Prostate gland (tissue), 2 donors: ENCODE data around the gene CBR3. TPM values are rescaled to one million over a fixed set of nuclear protein-coding genes. Genes with fewer than 3 reads are reported as not detected.

Experiments used
- DNase-seq: peaks from one replicate; pipeline ENCODE4 v3.0.0-alpha.2; 2019; ENCODE audit warnings: low spot score
- H3K27ac ChIP-seq, 2 donors: fragments of 200-600 bp; sonication (generic); 2 replicates each; pipeline ENCODE4 v1.5.1; 2017 to 2019
- H3K27me3 ChIP-seq: fragments of 200-600 bp; sonication (generic); replicated peaks from 2 replicates; pipeline ENCODE4 v1.5.1; 2019; ENCODE audit not compliant: insufficient read depth
- H3K36me3 ChIP-seq, 2 donors: fragments of 200-600 bp; sonication (generic); 1 replicate in 1 of 2; 2 replicates in 1 of 2; pipeline versions ENCODE4 v1.5.1 to v1.8.1; 2017 to 2019
- H3K4me1 ChIP-seq: fragments of 200-600 bp; sonication (generic); replicated peaks from 2 replicates; pipeline ENCODE4 v1.5.1; 2019
- H3K4me3 ChIP-seq, 2 donors: fragments of 200-600 bp; sonication (generic); 2 replicates each; pipeline ENCODE4 v1.5.1; 2017 to 2019
- H3K9me3 ChIP-seq: fragments of 200-600 bp; sonication (generic); 2 replicates; pipeline ENCODE4 v1.5.1; 2017
- POLR2A ChIP-seq: fragments of 450-650 bp; IDR thresholded peaks from one replicate; pipeline ENCODE4 v1.6.1; 2016; ENCODE audit warnings: antibody characterized with exemption, mild to moderate bottlenecking
- POLR2AphosphoS5 ChIP-seq: sonication (generic); formaldehyde crosslinking; IDR thresholded peaks from one replicate; pipeline ENCODE4 v1.6.1; 2017; ENCODE audit warnings: antibody characterized with exemption
- WGBS: methylation state at CpG from one replicate; pipeline ENCODE4 v1.1.5; 2018; 5-methylcytosine and 5-hydroxymethylcytosine counted together
- intact Hi-C: fragments of 100-400 bp; cut with DNase I; formaldehyde crosslinking; loops from one replicate; pipeline ENCODE4 v1.14.2; 2022
- total RNA-seq, 2 donors: library from RNA; depleted of rRNA; stranded (reverse); fragments of >200 nt; gene quantifications; one replicate each; pipeline ENCODE4 v1.1.0, GENCODE V29; 2016
- TF ChIP-seq, protein P1 (sequence below), 4 experiments: fragments of 200-600 bp in 2 of 4; fragments of 450-650 bp in 2 of 4; sonication (generic) in 2 of 4; IDR thresholded peaks; 1 replicate in 3 of 4; 2 replicates in 1 of 4; pipeline ENCODE4 v1.5.1; 2016 to 2019; ENCODE audit warnings: antibody characterized with exemption in 4 of 4, mild to moderate bottlenecking in 2 of 4, moderate library complexity in 2 of 4

The CBR3 gene
- total RNA-seq, 2 donors from 2014 or later, result 18.5 to 41.2 TPM

DNA sequence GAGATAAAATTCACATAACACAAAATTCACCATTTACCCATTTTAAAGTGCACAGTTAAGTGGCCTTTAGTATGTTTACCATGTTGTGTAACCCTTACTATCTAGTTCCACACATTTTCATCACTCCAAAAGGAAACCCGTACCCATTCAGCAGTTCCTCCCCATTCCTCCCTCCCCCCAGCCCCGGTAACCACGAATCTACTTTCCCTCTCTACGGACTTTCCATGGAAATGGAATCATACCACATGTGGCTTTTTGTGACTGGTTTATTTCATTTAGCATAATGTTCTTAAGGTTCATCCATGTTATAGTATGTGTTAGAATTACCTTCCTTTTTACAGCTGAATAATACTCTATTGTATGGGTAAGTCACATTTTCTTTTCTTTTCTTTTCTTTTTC is 32.7 kb downstream of the CBR3 start:
- no peaks in the 10 kb centered on the region for H3K9me3 ChIP-seq
- peaks cover 16% of the 10 kb centered on the region for H3K4me1 ChIP-seq
- no peaks in the 10 kb centered on the region for H3K36me3 ChIP-seq
- H3K4me3 ChIP-seq, result no peak overlapping the region
- 89% methylated on average over 4 of the region's 4 CpGs for WGBS
- intact Hi-C loops, result no loop called here
- H3K27ac ChIP-seq, result peak overlapping the region; percentile 60 to 88
- no peaks in the 10 kb centered on the region for H3K27me3 ChIP-seq
- no peak for DNase-seq
- no peak for TF ChIP-seq POLR2AphosphoS5
- TF ChIP-seq, protein P1, sequence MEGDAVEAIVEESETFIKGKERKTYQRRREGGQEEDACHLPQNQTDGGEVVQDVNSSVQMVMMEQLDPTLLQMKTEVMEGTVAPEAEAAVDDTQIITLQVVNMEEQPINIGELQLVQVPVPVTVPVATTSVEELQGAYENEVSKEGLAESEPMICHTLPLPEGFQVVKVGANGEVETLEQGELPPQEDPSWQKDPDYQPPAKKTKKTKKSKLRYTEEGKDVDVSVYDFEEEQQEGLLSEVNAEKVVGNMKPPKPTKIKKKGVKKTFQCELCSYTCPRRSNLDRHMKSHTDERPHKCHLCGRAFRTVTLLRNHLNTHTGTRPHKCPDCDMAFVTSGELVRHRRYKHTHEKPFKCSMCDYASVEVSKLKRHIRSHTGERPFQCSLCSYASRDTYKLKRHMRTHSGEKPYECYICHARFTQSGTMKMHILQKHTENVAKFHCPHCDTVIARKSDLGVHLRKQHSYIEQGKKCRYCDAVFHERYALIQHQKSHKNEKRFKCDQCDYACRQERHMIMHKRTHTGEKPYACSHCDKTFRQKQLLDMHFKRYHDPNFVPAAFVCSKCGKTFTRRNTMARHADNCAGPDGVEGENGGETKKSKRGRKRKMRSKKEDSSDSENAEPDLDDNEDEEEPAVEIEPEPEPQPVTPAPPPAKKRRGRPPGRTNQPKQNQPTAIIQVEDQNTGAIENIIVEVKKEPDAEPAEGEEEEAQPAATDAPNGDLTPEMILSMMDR (IDR thresholded peaks at IDR 0.05), result no peak
- no peak for TF ChIP-seq POLR2A

- intact Hi-C loops, result no loop called here
- 88% methylated on average over 19 of the region's 19 CpGs for WGBS
- no peak overlapping the region for H3K4me3 ChIP-seq
- no peaks in the 10 kb centered on the region for H3K9me3 ChIP-seq
- H3K27me3 ChIP-seq, result no peaks in the 10 kb centered on the region
- no peak overlapping the region for H3K27ac ChIP-seq
- peaks cover 3% of the 10 kb centered on the region for H3K4me1 ChIP-seq
- TF ChIP-seq, protein P1 (IDR thresholded peaks at IDR 0.05), result no peak
- no peak for TF ChIP-seq POLR2AphosphoS5
- no peak for TF ChIP-seq POLR2A
- no peak for DNase-seq
- H3K36me3 ChIP-seq, result no peaks in the 10 kb centered on the region
Measured at GRCh38 chr21:36169470-36170128, 34.7 kb downstream of the CBR3 start.

DNA sequence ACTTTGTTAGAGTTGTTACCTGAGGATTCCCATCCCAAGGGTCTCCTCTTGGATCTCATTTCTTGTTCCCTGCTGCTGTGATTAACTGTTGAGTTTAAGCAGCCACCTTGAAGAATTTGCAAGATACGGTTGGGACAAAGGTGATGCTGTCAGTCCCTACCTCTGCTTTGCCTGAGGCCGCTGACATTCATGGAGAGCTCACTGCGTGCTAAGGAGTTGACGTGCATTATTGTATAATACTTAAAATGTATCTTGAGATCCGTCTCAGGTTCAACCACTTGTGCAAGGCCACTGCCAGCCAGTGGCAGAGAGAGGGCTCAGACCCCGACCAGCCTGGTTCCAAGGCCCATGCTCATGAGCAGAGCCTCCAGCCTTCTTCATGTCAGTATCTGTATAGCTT is 35.9 kb downstream of the CBR3 start:
- TF ChIP-seq POLR2A (no peak), POLR2AphosphoS5 (no peak)
- TF ChIP-seq, protein P1 (IDR thresholded peaks at IDR 0.05), result no peak
- intact Hi-C loops, result no loop called here
- H3K36me3 ChIP-seq, result no peaks in the 10 kb centered on the region
- H3K4me3 ChIP-seq, result no peak overlapping the region
- peaks cover 3% of the 10 kb centered on the region for H3K4me1 ChIP-seq
- no peaks in the 10 kb centered on the region for H3K9me3 ChIP-seq
- WGBS, result 96% methylated on average over 6 of the region's 6 CpGs
- H3K27me3 ChIP-seq, result no peaks in the 10 kb centered on the region
- no peak overlapping the region for H3K27ac ChIP-seq
- no peak for DNase-seq

- TF ChIP-seq, protein P1 (IDR thresholded peaks at IDR 0.05), result no peak
- TF ChIP-seq POLR2AphosphoS5 (no peak), POLR2A (no peak)
- DNase-seq, result no peak
- Histone ChIP-seq H3K9me3 (no peaks in the 10 kb centered on the region), H3K4me1 (peaks cover 3% of the 10 kb centered on the region), H3K27ac (no peak overlapping the region), H3K27me3 (no peaks in the 10 kb centered on the region), H3K4me3 (no peak overlapping the region), H3K36me3 (no peaks in the 10 kb centered on the region)
- 80% methylated on average over 5 of the region's 5 CpGs for WGBS
- intact Hi-C loops, result no loop called here
Measured at GRCh38 chr21:36171336-36171735, 36.5 kb downstream of the CBR3 start.

DNA sequence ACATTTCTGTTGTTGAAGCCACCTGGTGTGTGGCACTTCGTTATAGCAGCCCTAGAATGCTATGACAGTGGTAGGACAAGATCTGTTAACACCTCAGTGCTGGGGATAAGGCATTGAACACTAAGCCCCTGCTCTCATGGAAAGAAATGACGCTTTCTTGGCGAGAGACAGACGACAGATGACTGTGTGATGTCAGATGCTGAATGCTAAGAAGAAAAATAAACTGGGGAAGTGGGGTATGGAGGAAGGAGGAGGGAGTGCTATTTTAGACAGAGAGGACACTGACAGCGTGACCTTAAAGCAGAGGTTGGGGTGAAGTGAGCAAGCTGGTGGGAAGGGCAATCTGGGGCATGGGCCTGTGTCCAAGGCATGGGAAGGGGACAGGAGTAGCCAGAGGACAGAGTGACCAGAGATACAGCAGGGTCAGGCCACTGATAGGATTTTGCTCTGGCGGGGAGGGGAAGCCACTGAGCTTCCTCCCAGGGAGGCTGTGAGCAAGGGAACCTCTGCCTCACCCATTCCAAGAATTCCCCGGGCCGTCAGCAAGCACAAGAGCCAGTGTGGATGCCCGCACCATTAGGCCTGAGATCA is 37.0 kb downstream of the CBR3 start:
- intact Hi-C loops, result no loop called here
- DNase-seq, result no peak
- 80% methylated on average over 9 of the region's 9 CpGs for WGBS
- H3K4me1 ChIP-seq, result no peaks in the 10 kb centered on the region
- TF ChIP-seq, protein P1 (IDR thresholded peaks at IDR 0.05), result no peak
- TF ChIP-seq POLR2AphosphoS5, result no peak
- TF ChIP-seq POLR2A, result no peak
- H3K27me3 ChIP-seq, result no peaks in the 10 kb centered on the region
- no peak overlapping the region for H3K27ac ChIP-seq
- H3K4me3 ChIP-seq, result no peak overlapping the region
- no peaks in the 10 kb centered on the region for H3K9me3 ChIP-seq
- no peaks in the 10 kb centered on the region for H3K36me3 ChIP-seq
